ENCODE data around the gene NACC2.
"Not testable (repeated sequence)": the region's sequence is repeated elsewhere in the genome, so short reads cannot be mapped to it uniquely, and the experiment has no call there.

- TF ChIP-seq CTCF (conservative IDR thresholded peaks at IDR 0.05; ENCODE audit: low read depth in 2 of 2); CREB1 (CRISPR knock-in tag; IDR thresholded peaks at IDR 0.05; ENCODE audit: low read depth); JUNB (IDR thresholded peaks at IDR 0.05; ENCODE audit: unreplicated experiment); EZH2 (IDR thresholded peaks at IDR 0.05; ENCODE audit: low read depth, unreplicated experiment); REST (IDR thresholded peaks at IDR 0.05; ENCODE audit: unreplicated experiment); POLR2AphosphoS5 (IDR thresholded peaks at IDR 0.05; ENCODE audit: low read depth); ZNF331 (CRISPR knock-in tag; IDR thresholded peaks at IDR 0.05; ENCODE audit: low read depth): not testable (repeated sequence)
Measured at GRCh38 chr9:136101615-136102074, 6.6 kb upstream of the NACC2 start.
